PC-3 (cell line): Measurements from ENCODE around the gene ZBTB40. TPM values are rescaled to one million over a fixed set of nuclear protein-coding genes. Genes with fewer than 3 reads are reported as not detected.

Experiments used
- ATAC-seq: fragments of 200-7000 bp; cut with Tn5 transposase; 2 replicates; pipeline ENCODE4 v1.9.1; 2020; ENCODE audit warnings: mild to moderate bottlenecking, moderate library complexity
- BruUV-seq: library from RNA; stranded (reverse); fragments of 400-500 nt; replicated peaks from 2 replicates; lab custom pipeline; 2021; lab: Mats Ljungman, UMichigan
- CTCF ChIA-PET: fragments of 300-600 bp; sonication (Branson Sonifier 250); formaldehyde crosslinking; loops from one replicate; lab custom pipeline; 2022; ENCODE audit warnings: antibody characterized with exemption; lab: Charles Lee
- POLR2A ChIA-PET: fragments of 300-600 bp; sonication (Branson Sonifier 250); formaldehyde crosslinking; loops from one replicate; lab custom pipeline; 2022; ENCODE audit warnings: antibody characterized with exemption; ENCODE audit not compliant: unreplicated experiment; lab: Charles Lee
- DNase-seq: peaks from one replicate; pipeline ENCODE4 v3.0.0-alpha.2; 2015
- H2AFZ ChIP-seq: fragments of 300-600 bp; sonication (generic); 2 replicates; pipeline ENCODE4 v1.6.0; 2016; ENCODE audit warnings: antibody characterized with exemption, low read length
- H3F3A ChIP-seq: fragments of 300-600 bp; sonication (generic); one replicate; pipeline ENCODE4 v1.6.0; 2017; ENCODE audit warnings: antibody characterized with exemption, low read length, control low read depth, mild to moderate bottlenecking; ENCODE audit not compliant: unreplicated experiment
- H3K27ac ChIP-seq: fragments of 300-600 bp; sonication (generic); 2 replicates; pipeline ENCODE4 v1.5.1; 2016; ENCODE audit warnings: mild to moderate bottlenecking, low read length
- H3K27me3 ChIP-seq: fragments of 300-600 bp; sonication (generic); 2 replicates; pipeline ENCODE4 v1.6.1; 2016; ENCODE audit warnings: low read length, mixed read lengths
- H3K36me3 ChIP-seq: fragments of 300-600 bp; sonication (generic); 2 replicates; pipeline ENCODE4 v1.6.1; 2016; ENCODE audit warnings: low read depth, mixed run types, low read length, mixed read lengths
- H3K4me1 ChIP-seq: fragments of 300-600 bp; sonication (generic); 2 replicates; pipeline ENCODE4 v1.5.1; 2016; ENCODE audit warnings: low read length; ENCODE audit not compliant: insufficient read depth
- H3K4me2 ChIP-seq: fragments of 300-600 bp; sonication (generic); 2 replicates; pipeline ENCODE4 v1.6.0; 2016; ENCODE audit warnings: low read length
- H3K4me3 ChIP-seq: fragments of 300-600 bp; sonication (generic); 2 replicates; pipeline ENCODE4 v1.5.1; 2016; ENCODE audit warnings: mild to moderate bottlenecking, low read length, mixed read lengths
- H3K79me2 ChIP-seq: fragments of 300-600 bp; sonication (generic); 2 replicates; pipeline ENCODE4 v1.6.1; 2017; ENCODE audit warnings: low read length, mixed read lengths
- H3K9ac ChIP-seq: fragments of 300-600 bp; sonication (generic); 2 replicates; pipeline ENCODE4 v1.6.0; 2016; ENCODE audit warnings: mild to moderate bottlenecking, low read length
- H3K9me2 ChIP-seq: fragments of 300-600 bp; sonication (generic); replicated peaks from 2 replicates; pipeline ENCODE4 v1.6.1; 2016; ENCODE audit warnings: mixed run types, low read length, mixed read lengths
- H3K9me3 ChIP-seq: fragments of 300-600 bp; sonication (generic); 2 replicates; pipeline ENCODE4 v1.6.1; 2016; ENCODE audit warnings: low read length, mixed read lengths
- H4K20me1 ChIP-seq: fragments of 300-600 bp; sonication (generic); 2 replicates; pipeline ENCODE4 v1.6.1; 2016; ENCODE audit warnings: low read length, mixed read lengths
- EZH2 ChIP-seq: fragments of 300-600 bp; sonication (generic); IDR thresholded peaks from one replicate; pipeline ENCODE4 v1.6.1; 2017; ENCODE audit warnings: antibody characterized with exemption, mild to moderate bottlenecking, low read length; ENCODE audit not compliant: unreplicated experiment
- EZH2phosphoT487 ChIP-seq: fragments of 300-600 bp; sonication (generic); IDR thresholded peaks from 2 replicates; pipeline ENCODE4 v1.6.1; 2018; ENCODE audit warnings: mild to moderate bottlenecking, antibody characterized with exemption, low read length, borderline replicate concordance
- intact Hi-C: fragments of 100-400 bp; cut with micrococcal nuclease; formaldehyde crosslinking; loops from 2 replicates; pipeline ENCODE4 v1.9.0; 2023
- total RNA-seq: library from RNA; depleted of rRNA; stranded (reverse); fragments of >200 nt; gene quantifications from 2 replicates; pipeline ENCODE4 v1.2.3, GENCODE V29; 2014
- TF ChIP-seq, protein P1 (sequence below): fragments of 300-600 bp; sonication (generic); conservative IDR thresholded peaks from 2 replicates; pipeline ENCODE4 v1.5.1; 2017; ENCODE audit warnings: antibody characterized with exemption, low read depth, mild to moderate bottlenecking, low read length

ZBTB40 gene
- total RNA-seq, 1 experiment from 2014 or later = 20.2 TPM

DNA sequence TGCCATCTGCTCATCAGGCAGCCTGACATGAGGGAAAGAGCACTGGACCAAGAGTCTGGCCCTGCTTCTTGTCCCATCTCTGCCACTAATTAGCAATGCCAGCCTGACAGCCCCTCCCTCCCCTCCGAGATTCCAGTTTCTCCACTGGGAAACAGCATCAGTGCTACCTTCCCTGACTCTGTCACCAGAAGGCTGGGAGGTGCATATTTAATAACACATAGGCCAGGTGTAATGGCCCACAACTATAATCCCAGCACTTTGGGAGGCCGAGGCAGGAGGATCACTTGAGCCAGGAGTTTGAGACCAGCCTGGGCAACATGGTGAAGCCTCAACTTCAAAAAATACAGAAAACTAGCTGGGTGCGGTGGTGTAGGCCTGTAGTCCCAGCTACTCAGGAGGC lies 41.2 kb upstream of the ZBTB40 start:
- Histone ChIP-seq H3K4me3 (no peak overlapping the region), H3K4me2 (no peak overlapping the region), H3K27ac (no peak overlapping the region), H4K20me1 (no peaks in the 10 kb centered on the region), H3K9ac (no peak overlapping the region), H3K79me2 (no peaks in the 10 kb centered on the region), H3F3A (no peaks in the 10 kb centered on the region), H3K36me3 (no peaks in the 10 kb centered on the region), H3K27me3 (no peaks in the 10 kb centered on the region), H3K4me1 (peaks cover 29% of the 10 kb centered on the region), H2AFZ (no peak overlapping the region), H3K9me2 (no peaks in the 10 kb centered on the region), H3K9me3 (no peaks in the 10 kb centered on the region)
- CTCF ChIA-PET = no interaction called here
- POLR2A ChIA-PET = no interaction called here
- TF ChIP-seq EZH2 = no peak
- no peak for TF ChIP-seq EZH2phosphoT487
- TF ChIP-seq, protein P1, sequence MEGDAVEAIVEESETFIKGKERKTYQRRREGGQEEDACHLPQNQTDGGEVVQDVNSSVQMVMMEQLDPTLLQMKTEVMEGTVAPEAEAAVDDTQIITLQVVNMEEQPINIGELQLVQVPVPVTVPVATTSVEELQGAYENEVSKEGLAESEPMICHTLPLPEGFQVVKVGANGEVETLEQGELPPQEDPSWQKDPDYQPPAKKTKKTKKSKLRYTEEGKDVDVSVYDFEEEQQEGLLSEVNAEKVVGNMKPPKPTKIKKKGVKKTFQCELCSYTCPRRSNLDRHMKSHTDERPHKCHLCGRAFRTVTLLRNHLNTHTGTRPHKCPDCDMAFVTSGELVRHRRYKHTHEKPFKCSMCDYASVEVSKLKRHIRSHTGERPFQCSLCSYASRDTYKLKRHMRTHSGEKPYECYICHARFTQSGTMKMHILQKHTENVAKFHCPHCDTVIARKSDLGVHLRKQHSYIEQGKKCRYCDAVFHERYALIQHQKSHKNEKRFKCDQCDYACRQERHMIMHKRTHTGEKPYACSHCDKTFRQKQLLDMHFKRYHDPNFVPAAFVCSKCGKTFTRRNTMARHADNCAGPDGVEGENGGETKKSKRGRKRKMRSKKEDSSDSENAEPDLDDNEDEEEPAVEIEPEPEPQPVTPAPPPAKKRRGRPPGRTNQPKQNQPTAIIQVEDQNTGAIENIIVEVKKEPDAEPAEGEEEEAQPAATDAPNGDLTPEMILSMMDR = no peak
- ATAC-seq = no peak
- intact Hi-C loops = no loop called here
- DNase-seq = no peak
- BruUV-seq = no TSS peak

DNA sequence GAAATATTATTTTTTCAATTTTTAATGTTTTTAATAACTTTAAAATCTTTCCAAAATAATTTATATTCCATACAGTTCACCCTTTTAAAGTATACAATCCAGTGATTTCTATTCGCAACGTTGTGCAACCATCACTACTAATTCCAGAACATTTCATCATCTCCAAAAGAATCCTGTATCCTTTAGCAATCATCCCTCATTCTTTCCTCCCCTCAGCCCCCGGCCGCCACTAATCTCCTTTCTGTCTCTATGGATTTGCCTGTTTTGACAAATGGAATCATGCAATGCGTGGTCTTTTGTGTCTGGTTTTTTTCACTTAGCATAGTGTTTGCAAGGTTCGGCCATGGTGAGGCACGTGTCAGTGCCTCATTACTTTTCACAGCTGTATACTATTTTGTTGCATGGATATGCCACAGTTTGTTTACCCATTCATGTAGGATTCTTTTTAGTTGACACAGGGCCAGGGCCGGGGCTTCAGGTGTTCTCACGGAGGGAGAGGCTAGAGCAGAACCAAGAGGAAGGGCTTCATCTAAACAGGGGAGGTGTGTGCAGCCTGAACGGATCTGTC lies 40.6 kb upstream of the ZBTB40 start:
- Histone ChIP-seq H3K4me3 (no peak overlapping the region), H3K36me3 (no peaks in the 10 kb centered on the region), H4K20me1 (no peaks in the 10 kb centered on the region), H3K27me3 (no peaks in the 10 kb centered on the region), H3K4me1 (peaks cover 29% of the 10 kb centered on the region), H3K9me3 (no peaks in the 10 kb centered on the region), H2AFZ (no peak overlapping the region), H3K4me2 (no peak overlapping the region), H3K79me2 (no peaks in the 10 kb centered on the region), H3K27ac (no peak overlapping the region), H3K9ac (no peak overlapping the region), H3K9me2 (no peaks in the 10 kb centered on the region), H3F3A (no peaks in the 10 kb centered on the region)
- TF ChIP-seq EZH2phosphoT487 = no peak
- no peak for TF ChIP-seq EZH2
- TF ChIP-seq, protein P1 = no peak
- no peak for DNase-seq
- ATAC-seq = no peak
- POLR2A ChIA-PET = no interaction called here
- no TSS peak for BruUV-seq
- CTCF ChIA-PET = no interaction called here
- intact Hi-C loops = no loop called here

GRCh38 chr1:22411589-22411988 lies 40.1 kb upstream of the ZBTB40 start:
- ChIA-PET CTCF (no interaction called here), POLR2A (no interaction called here)
- DNase-seq (no peak), ATAC-seq (no peak)
- Histone ChIP-seq H3F3A (no peaks in the 10 kb centered on the region), H3K4me1 (peaks cover 29% of the 10 kb centered on the region), H3K79me2 (no peaks in the 10 kb centered on the region), H3K36me3 (no peaks in the 10 kb centered on the region), H3K9me2 (no peaks in the 10 kb centered on the region), H3K27ac (no peak overlapping the region), H3K27me3 (no peaks in the 10 kb centered on the region), H3K4me2 (no peak overlapping the region), H2AFZ (no peak overlapping the region), H3K4me3 (no peak overlapping the region), H3K9me3 (no peaks in the 10 kb centered on the region), H4K20me1 (no peaks in the 10 kb centered on the region), H3K9ac (no peak overlapping the region)
- TF ChIP-seq EZH2phosphoT487 (no peak), EZH2 (no peak)
- TF ChIP-seq, protein P1 = no peak
- intact Hi-C loops = no loop called here
- no TSS peak for BruUV-seq
